GM23248 (cell line): ENCODE measurements around the gene TULP4.
"Not testable (repeated sequence)": the region's sequence is repeated elsewhere in the genome, so short reads cannot be mapped to it uniquely, and the experiment has no call there.

ENCODE experiments used
- EZH2 ChIP-seq: fragments of 200-600 bp; sonication (generic); IDR thresholded peaks from 2 replicates; pipeline ENCODE4 v1.6.1; 2018; ENCODE audit warnings: antibody characterized with exemption, mild to moderate bottlenecking; ENCODE audit not compliant: insufficient read depth, poor library complexity, severe bottlenecking
- EZH2phosphoT487 ChIP-seq: fragments of 200-600 bp; sonication (generic); IDR thresholded peaks from 2 replicates; pipeline ENCODE4 v1.6.1; 2018; ENCODE audit warnings: antibody characterized with exemption, moderate library complexity, mild to moderate bottlenecking, low read depth; ENCODE audit not compliant: insufficient read depth

GRCh38 chr6:158296854-158297324 lies 15.4 kb upstream of the TULP4 start:
- TF ChIP-seq EZH2, EZH2phosphoT487: not testable (repeated sequence)
